Measurements from ENCODE around the gene DDX42. TPM values are rescaled to one million over a fixed set of nuclear protein-coding genes. Genes with fewer than 3 reads are reported as not detected.

The DDX42 gene
- total RNA-seq, 2 donors from 2014 or later, result 154 to 171 TPM

GRCh38 chr17:63819585-63820537 is 45.9 kb downstream of the DDX42 start:
- H3K4me1 ChIP-seq (ENCODE audit: control insufficient read depth, insufficient read depth, low read length), result no peaks in the 10 kb centered on the region
- DNase-seq, result peak; percentile 53
- H3K9ac ChIP-seq (ENCODE audit: extremely low read depth, low read length, poor library complexity, severe bottlenecking), result no peak overlapping the region
- Mint-ChIP-seq H3K4me1 (no peaks in the 10 kb centered on the region), H3K36me3 (ENCODE audit: low read depth) (peaks cover 93% of the 10 kb centered on the region), H3K4me3 (no peak overlapping the region), H3K9me3 (no peaks in the 10 kb centered on the region), H3K27ac (peak overlapping the region; percentile 52), H3K27me3 (ENCODE audit: insufficient read depth) (no peaks in the 10 kb centered on the region)
- no peaks in the 10 kb centered on the region for H3K9me3 ChIP-seq (ENCODE audit: control insufficient read depth, low read length)
- TF ChIP-seq, protein P1, sequence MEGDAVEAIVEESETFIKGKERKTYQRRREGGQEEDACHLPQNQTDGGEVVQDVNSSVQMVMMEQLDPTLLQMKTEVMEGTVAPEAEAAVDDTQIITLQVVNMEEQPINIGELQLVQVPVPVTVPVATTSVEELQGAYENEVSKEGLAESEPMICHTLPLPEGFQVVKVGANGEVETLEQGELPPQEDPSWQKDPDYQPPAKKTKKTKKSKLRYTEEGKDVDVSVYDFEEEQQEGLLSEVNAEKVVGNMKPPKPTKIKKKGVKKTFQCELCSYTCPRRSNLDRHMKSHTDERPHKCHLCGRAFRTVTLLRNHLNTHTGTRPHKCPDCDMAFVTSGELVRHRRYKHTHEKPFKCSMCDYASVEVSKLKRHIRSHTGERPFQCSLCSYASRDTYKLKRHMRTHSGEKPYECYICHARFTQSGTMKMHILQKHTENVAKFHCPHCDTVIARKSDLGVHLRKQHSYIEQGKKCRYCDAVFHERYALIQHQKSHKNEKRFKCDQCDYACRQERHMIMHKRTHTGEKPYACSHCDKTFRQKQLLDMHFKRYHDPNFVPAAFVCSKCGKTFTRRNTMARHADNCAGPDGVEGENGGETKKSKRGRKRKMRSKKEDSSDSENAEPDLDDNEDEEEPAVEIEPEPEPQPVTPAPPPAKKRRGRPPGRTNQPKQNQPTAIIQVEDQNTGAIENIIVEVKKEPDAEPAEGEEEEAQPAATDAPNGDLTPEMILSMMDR (conservative IDR thresholded peaks at IDR 0.05), result no peak
- H3K27ac ChIP-seq (ENCODE audit: low read depth, low read length), result no peak overlapping the region
- no peaks in the 10 kb centered on the region for H3K27me3 ChIP-seq (ENCODE audit: control insufficient read depth, insufficient read depth, low read length, poor library complexity, severe bottlenecking)
- WGBS, 2 experiments (ENCODE audit: insufficient coverage in 1 of 2, insufficient read length in 1 of 2), result 94 to 95% methylated on average over 16 to 21 of the region's 21 CpGs
- H3K36me3 ChIP-seq (ENCODE audit: control insufficient read depth, insufficient read depth, low read length), result peaks cover 97% of the 10 kb centered on the region
- H3K4me3 ChIP-seq (ENCODE audit: low read length), result no peak overlapping the region

DNA sequence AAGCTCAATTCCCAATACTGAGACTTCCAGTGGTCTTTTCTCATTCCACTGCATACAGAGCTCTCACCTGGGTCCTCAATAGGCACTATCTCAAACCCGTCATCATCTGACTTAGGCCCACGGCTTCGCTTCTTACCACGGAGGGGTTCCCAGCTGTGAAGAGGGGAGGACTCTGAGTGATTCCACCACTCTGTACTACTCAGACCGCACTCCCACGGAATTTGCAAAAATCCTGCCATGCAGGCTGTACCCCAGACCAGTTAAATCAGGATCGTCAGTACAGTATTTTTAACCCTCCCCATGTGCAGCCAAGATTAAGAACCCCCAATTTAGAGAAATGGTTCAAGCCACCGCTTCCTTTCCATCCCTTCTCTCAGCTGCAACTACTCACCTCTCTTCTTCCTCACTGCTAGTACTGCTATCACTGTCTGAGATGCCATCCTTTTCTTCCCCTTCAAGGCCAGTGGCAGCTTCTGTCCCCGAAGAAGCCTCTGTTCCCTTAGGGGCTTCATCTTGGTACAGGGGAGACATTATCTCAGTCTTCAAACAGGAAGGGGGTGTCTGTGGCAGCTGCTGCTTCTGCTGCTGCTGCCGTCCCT is 47.1 kb downstream of the DDX42 start:
- H3K27ac Mint-ChIP-seq, result peak overlapping the region; percentile 22
- TF ChIP-seq, protein P1 (conservative IDR thresholded peaks at IDR 0.05), result no peak

DNA sequence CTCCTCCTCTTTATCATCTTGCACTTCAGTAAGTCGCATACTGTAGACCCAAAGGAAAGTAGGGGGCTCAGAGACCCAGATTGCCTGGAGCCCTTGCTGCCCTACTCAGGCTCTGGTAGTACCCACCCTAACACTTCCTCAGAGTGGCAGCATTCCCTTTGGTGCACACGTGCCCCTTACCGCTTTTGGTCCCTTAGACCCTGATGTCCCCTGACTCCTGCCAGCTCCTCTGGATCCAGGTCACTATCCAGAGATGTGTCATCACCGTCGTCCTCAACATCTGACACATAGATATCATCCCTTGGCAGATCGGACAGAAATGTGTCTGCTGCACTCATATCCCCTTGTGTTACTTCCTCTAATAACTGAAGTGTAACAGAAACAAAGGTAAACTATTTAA is 47.8 kb downstream of the DDX42 start:
- no peaks in the 10 kb centered on the region for H3K27me3 ChIP-seq (ENCODE audit: control insufficient read depth, insufficient read depth, low read length, poor library complexity, severe bottlenecking)
- H3K4me1 Mint-ChIP-seq, result peaks cover 6% of the 10 kb centered on the region
- H3K9ac ChIP-seq (ENCODE audit: extremely low read depth, low read length, poor library complexity, severe bottlenecking), result no peak overlapping the region
- no peaks in the 10 kb centered on the region for H3K9me3 ChIP-seq (ENCODE audit: control insufficient read depth, low read length)
- TF ChIP-seq, protein P1 (conservative IDR thresholded peaks at IDR 0.05), result no peak
- no peaks in the 10 kb centered on the region for H3K4me1 ChIP-seq (ENCODE audit: control insufficient read depth, insufficient read depth, low read length)
- no peak for DNase-seq
- H3K9me3 Mint-ChIP-seq, result no peaks in the 10 kb centered on the region
- no peak overlapping the region for H3K4me3 Mint-ChIP-seq
- H3K27ac Mint-ChIP-seq, result no peak overlapping the region
- peaks cover 89% of the 10 kb centered on the region for H3K36me3 ChIP-seq (ENCODE audit: control insufficient read depth, insufficient read depth, low read length)
- no peak overlapping the region for H3K4me3 ChIP-seq (ENCODE audit: low read length)
- no peaks in the 10 kb centered on the region for H3K27me3 Mint-ChIP-seq (ENCODE audit: insufficient read depth)
- no peak overlapping the region for H3K27ac ChIP-seq (ENCODE audit: low read depth, low read length)
- 90 to 98% methylated on average over 4 to 6 of the region's 6 CpGs for WGBS, 2 experiments (ENCODE audit: insufficient coverage in 1 of 2, insufficient read length in 1 of 2)
- peaks cover 89% of the 10 kb centered on the region for H3K36me3 Mint-ChIP-seq (ENCODE audit: low read depth)

More for the DNA sequence above, 47.1 kb downstream of the DDX42 start:
- Histone ChIP-seq H3K27ac (ENCODE audit: low read depth, low read length) (no peak overlapping the region), H3K9ac (ENCODE audit: extremely low read depth, low read length, poor library complexity, severe bottlenecking) (no peak overlapping the region), H3K27me3 (ENCODE audit: control insufficient read depth, insufficient read depth, low read length, poor library complexity, severe bottlenecking) (no peaks in the 10 kb centered on the region), H3K4me3 (ENCODE audit: low read length) (no peak overlapping the region), H3K36me3 (ENCODE audit: control insufficient read depth, insufficient read depth, low read length) (peaks cover 96% of the 10 kb centered on the region), H3K4me1 (ENCODE audit: control insufficient read depth, insufficient read depth, low read length) (no peaks in the 10 kb centered on the region), H3K9me3 (ENCODE audit: control insufficient read depth, low read length) (no peaks in the 10 kb centered on the region)
- 92 to 95% methylated on average over 10 of the region's 10 CpGs for WGBS, 2 experiments (ENCODE audit: insufficient coverage in 1 of 2, insufficient read length in 1 of 2)
- Mint-ChIP-seq H3K4me1 (peaks cover 3% of the 10 kb centered on the region), H3K27me3 (ENCODE audit: insufficient read depth) (no peaks in the 10 kb centered on the region), H3K36me3 (ENCODE audit: low read depth) (peaks cover 92% of the 10 kb centered on the region), H3K4me3 (no peak overlapping the region), H3K9me3 (no peaks in the 10 kb centered on the region)
- no peak for DNase-seq

All from endodermal cell (in vitro differentiated cells).